ENCODE measurements around the gene TPH2. TPM values are rescaled to one million over a fixed set of nuclear protein-coding genes. Genes with fewer than 3 reads are reported as not detected.

Gene TPH2
- total and polyA plus RNA-seq, 2 experiments from 2014 or later, result not detected

DNA sequence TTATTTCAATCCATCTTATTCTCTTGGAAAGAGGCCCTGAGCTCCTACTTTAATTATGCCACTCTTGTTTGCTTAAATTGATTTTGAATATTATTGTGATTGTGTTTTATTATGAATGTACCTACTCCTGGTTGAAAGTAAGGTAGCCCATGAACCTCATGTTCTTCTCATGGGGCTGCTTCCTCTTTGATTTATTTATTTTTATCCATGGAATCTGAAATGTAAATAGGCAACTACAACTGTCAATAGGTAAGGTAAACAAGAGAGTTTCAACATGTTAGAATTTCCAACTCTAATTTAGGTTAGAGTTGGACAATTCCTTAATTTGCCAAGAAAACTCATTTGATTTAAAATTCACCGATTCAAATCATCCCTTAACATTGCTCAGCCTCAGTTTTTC lies 16.2 kb downstream of the TPH2 start:
- no peaks in the 10 kb centered on the region for H3K9me3 ChIP-seq (ENCODE audit: low read depth)
- H3K79me2 ChIP-seq, result no peaks in the 10 kb centered on the region
- H3K36me3 ChIP-seq (replicated peaks; ENCODE audit: insufficient read depth, low read depth), result no peaks in the 10 kb centered on the region
- peaks cover 7% of the 10 kb centered on the region for H3K4me1 ChIP-seq (ENCODE audit: insufficient read depth)
- no peaks in the 10 kb centered on the region for H4K20me1 ChIP-seq (ENCODE audit: insufficient read depth, poor library complexity, severe bottlenecking)
- no peak overlapping the region for H3K4me3 ChIP-seq
- TF ChIP-seq EZH2phosphoT487 (IDR thresholded peaks at IDR 0.05; ENCODE audit: low read depth, severe bottlenecking, unreplicated experiment) (no peak), CTCF (IDR thresholded peaks at IDR 0.05; ENCODE audit: poor library complexity) (no peak), EZH2 (IDR thresholded peaks at IDR 0.05; ENCODE audit: borderline replicate concordance) (no peak)
- no peak for DNase-seq (ENCODE audit: low spot score)
- no peak overlapping the region for H3K4me2 ChIP-seq
- 90% methylated on average over 1 of the region's 1 CpG for WGBS (ENCODE audit: low lambda C conversion rate, missing lambda C conversion rate)
- H3K27ac ChIP-seq, result no peak overlapping the region
- no peak overlapping the region for H2AFZ ChIP-seq
- H3K9me2 ChIP-seq (replicated peaks; ENCODE audit: insufficient read depth), result no peaks in the 10 kb centered on the region
- no peaks in the 10 kb centered on the region for H3K27me3 ChIP-seq

DNA sequence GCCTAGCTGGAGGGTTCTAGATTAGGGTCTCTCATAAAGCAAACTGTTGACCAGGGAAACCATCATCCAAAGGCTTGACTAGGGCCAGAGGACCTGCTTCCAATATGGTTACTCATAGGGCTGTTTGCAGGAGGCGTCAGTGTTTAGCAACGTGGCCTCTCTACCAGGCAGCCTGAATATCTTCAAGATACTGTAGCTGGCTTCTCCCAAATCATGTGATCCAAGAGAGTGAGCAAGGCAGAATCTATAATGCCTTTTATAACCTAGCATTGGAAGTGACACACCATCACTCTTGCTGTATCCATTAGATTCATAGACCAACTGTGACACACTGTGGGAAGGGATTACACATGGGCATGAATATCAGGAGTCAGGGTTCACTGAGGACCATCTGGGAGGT lies 17.3 kb downstream of the TPH2 start:
- Histone ChIP-seq H3K4me2 (no peak overlapping the region), H3K4me3 (no peak overlapping the region), H3K4me1 (ENCODE audit: insufficient read depth) (peaks cover 7% of the 10 kb centered on the region), H3K79me2 (no peaks in the 10 kb centered on the region), H4K20me1 (ENCODE audit: insufficient read depth, poor library complexity, severe bottlenecking) (no peaks in the 10 kb centered on the region), H3K27me3 (no peaks in the 10 kb centered on the region), H3K36me3 (replicated peaks; ENCODE audit: insufficient read depth, low read depth) (no peaks in the 10 kb centered on the region), H3K9me2 (replicated peaks; ENCODE audit: insufficient read depth) (no peaks in the 10 kb centered on the region), H3K27ac (no peak overlapping the region), H2AFZ (no peak overlapping the region), H3K9me3 (ENCODE audit: low read depth) (no peaks in the 10 kb centered on the region)
- no peak for TF ChIP-seq EZH2 (IDR thresholded peaks at IDR 0.05; ENCODE audit: borderline replicate concordance)
- TF ChIP-seq CTCF (IDR thresholded peaks at IDR 0.05; ENCODE audit: poor library complexity), result no peak
- no peak for TF ChIP-seq EZH2phosphoT487 (IDR thresholded peaks at IDR 0.05; ENCODE audit: low read depth, severe bottlenecking, unreplicated experiment)
- 70% methylated on average over 2 of the region's 2 CpGs for WGBS (ENCODE audit: low lambda C conversion rate, missing lambda C conversion rate)
- DNase-seq (ENCODE audit: low spot score), result no peak

- no peaks in the 10 kb centered on the region for H3K36me3 ChIP-seq (replicated peaks; ENCODE audit: insufficient read depth, low read depth)
- peaks cover 7% of the 10 kb centered on the region for H3K4me1 ChIP-seq (ENCODE audit: insufficient read depth)
- no peaks in the 10 kb centered on the region for H3K79me2 ChIP-seq
- no peak overlapping the region for H3K27ac ChIP-seq
- no peak for DNase-seq (ENCODE audit: low spot score)
- no peaks in the 10 kb centered on the region for H3K9me3 ChIP-seq (ENCODE audit: low read depth)
- WGBS (ENCODE audit: low lambda C conversion rate, missing lambda C conversion rate), result 31% methylated on average over 2 of the region's 2 CpGs
- H3K4me3 ChIP-seq, result no peak overlapping the region
- TF ChIP-seq EZH2phosphoT487 (IDR thresholded peaks at IDR 0.05; ENCODE audit: low read depth, severe bottlenecking, unreplicated experiment) (no peak), EZH2 (IDR thresholded peaks at IDR 0.05; ENCODE audit: borderline replicate concordance) (no peak), CTCF (IDR thresholded peaks at IDR 0.05; ENCODE audit: poor library complexity) (no peak)
- H4K20me1 ChIP-seq (ENCODE audit: insufficient read depth, poor library complexity, severe bottlenecking), result no peaks in the 10 kb centered on the region
- no peaks in the 10 kb centered on the region for H3K27me3 ChIP-seq
- no peaks in the 10 kb centered on the region for H3K9me2 ChIP-seq (replicated peaks; ENCODE audit: insufficient read depth)
- no peak overlapping the region for H3K4me2 ChIP-seq
- H2AFZ ChIP-seq, result no peak overlapping the region
Observed at GRCh38 chr12:71958056-71958455, 19.4 kb downstream of the TPH2 start.

GRCh38 chr12:71958457-71958856 lies 19.8 kb downstream of the TPH2 start:
- Histone ChIP-seq H2AFZ (no peak overlapping the region), H3K79me2 (no peaks in the 10 kb centered on the region), H3K9me2 (replicated peaks; ENCODE audit: insufficient read depth) (no peaks in the 10 kb centered on the region), H3K27me3 (no peaks in the 10 kb centered on the region), H3K4me1 (ENCODE audit: insufficient read depth) (peaks cover 7% of the 10 kb centered on the region), H3K27ac (no peak overlapping the region), H3K9me3 (ENCODE audit: low read depth) (no peaks in the 10 kb centered on the region), H3K4me2 (no peak overlapping the region), H4K20me1 (ENCODE audit: insufficient read depth, poor library complexity, severe bottlenecking) (no peaks in the 10 kb centered on the region), H3K36me3 (replicated peaks; ENCODE audit: insufficient read depth, low read depth) (no peaks in the 10 kb centered on the region), H3K4me3 (no peak overlapping the region)
- no peak for DNase-seq (ENCODE audit: low spot score)
- 48% methylated on average over 2 of the region's 2 CpGs for WGBS (ENCODE audit: low lambda C conversion rate, missing lambda C conversion rate)
- TF ChIP-seq EZH2phosphoT487 (IDR thresholded peaks at IDR 0.05; ENCODE audit: low read depth, severe bottlenecking, unreplicated experiment) (no peak), EZH2 (IDR thresholded peaks at IDR 0.05; ENCODE audit: borderline replicate concordance) (no peak), CTCF (IDR thresholded peaks at IDR 0.05; ENCODE audit: poor library complexity) (no peak)
